A549 (cell line): ENCODE results near the gene LBHD2. TPM values are rescaled to one million over a fixed set of nuclear protein-coding genes. Genes with fewer than 3 reads are reported as not detected.
A peak's percentile ranks its signal among the peaks of the same experiment; 100 is the strongest.

Experiments used
- ATAC-seq, 2 experiments: fragments of 200-7000 bp in 1 of 2; fragments of >200 bp in 1 of 2; cut with Nextera tagmentation in 1 of 2; cut with Tn5 transposase in 1 of 2; 3 replicates each; pipeline versions ENCODE4 v1.8.0 to v1.9.1; 2018 to 2020; ENCODE audit warnings: mild to moderate bottlenecking in 1 of 2, moderate library complexity in 1 of 2
- CTCF ChIA-PET: fragments of 300-600 bp; sonication (Branson Sonifier 250); formaldehyde crosslinking; extraction: SDS; loops from one replicate; lab custom pipeline; 2021; ENCODE audit warnings: antibody characterized with exemption, inconsistent platforms; lab: Yijun Ruan, JAX
- POLR2A ChIA-PET: fragments of 350-600 bp; formaldehyde crosslinking; extraction: SDS; loops from one replicate; lab custom pipeline; 2021; ENCODE audit warnings: antibody characterized with exemption, inconsistent platforms; lab: Yijun Ruan, JAX
- DNase-seq, 2 experiments: peaks; one replicate each; pipeline versions ENCODE4 v3.0.0 to v3.0.0-alpha.2; 2011 to 2016; ENCODE audit warnings: low read depth in 1 of 2, low spot score in 1 of 2
- FAIRE-seq: peaks from 2 replicates; lab custom pipeline; 2011; peaks lifted over from hg19 to GRCh38; lab: Jason Lieb, UNC
- H3K27ac ChIP-seq, 2 experiments: fragments of >200 bp; sonication (Bioruptor Twin); formaldehyde crosslinking; 3 replicates each; pipeline ENCODE4 v1.5.1; 2016 to 2017
- H3K4me1 ChIP-seq: fragments of >200 bp; sonication (Bioruptor Twin); formaldehyde crosslinking; 3 replicates; pipeline ENCODE4 v1.6.1; 2016
- H3K4me2 ChIP-seq: fragments of >200 bp; sonication (Bioruptor Twin); formaldehyde crosslinking; 3 replicates; pipeline ENCODE4 v1.6.1; 2016
- H3K4me3 ChIP-seq: fragments of >200 bp; sonication (Bioruptor Twin); formaldehyde crosslinking; 3 replicates; pipeline ENCODE4 v1.5.1; 2016
- H3K9me3 ChIP-seq: fragments of >200 bp; sonication (Bioruptor Twin); formaldehyde crosslinking; 3 replicates; pipeline ENCODE4 v1.6.1; 2016
- CBX8 ChIP-seq: fragments of 200-600 bp; sonication (generic); IDR thresholded peaks from 2 replicates; pipeline ENCODE4 v1.6.1; 2016
- EHMT2 ChIP-seq: fragments of 200-600 bp; sonication (generic); IDR thresholded peaks from 2 replicates; pipeline ENCODE4 v1.6.1; 2016; ENCODE audit warnings: antibody characterized with exemption, low read depth, mild to moderate bottlenecking, moderate library complexity
- ESRRA ChIP-seq: fragments of 150-350 bp; IDR thresholded peaks from 2 replicates; pipeline ENCODE4 v1.6.1; 2014; ENCODE audit warnings: mild to moderate bottlenecking, low read length, borderline replicate concordance
- FOSB ChIP-seq: fragments of 250-450 bp; sonication (Bioruptor Pico); IDR thresholded peaks from 2 replicates; pipeline ENCODE4 v1.5.0; 2020; ENCODE audit warnings: mild to moderate bottlenecking, moderate library complexity
- HDAC2 ChIP-seq: fragments of 200-600 bp; sonication (generic); IDR thresholded peaks from 2 replicates; pipeline ENCODE4 v1.6.1; 2016
- HEYL ChIP-seq: fragments of 250-450 bp; sonication (Bioruptor Pico); IDR thresholded peaks from 2 replicates; pipeline ENCODE4 v1.8.0; 2021; ENCODE audit warnings: mild to moderate bottlenecking, moderate library complexity
- KDM5A ChIP-seq: fragments of 200-600 bp; sonication (generic); IDR thresholded peaks from 2 replicates; pipeline ENCODE4 v1.6.1; 2016; ENCODE audit warnings: antibody characterized with exemption, mild to moderate bottlenecking
- NFE2L2 ChIP-seq: fragments of 150-350 bp; conservative IDR thresholded peaks from 2 replicates; pipeline ENCODE4 v1.6.1; 2014; ENCODE audit warnings: low read length
- NPAS2 ChIP-seq: fragments of 250-450 bp; sonication (Bioruptor Pico); IDR thresholded peaks from 2 replicates; pipeline ENCODE4 v1.8.0; 2022; ENCODE audit warnings: mild to moderate bottlenecking, moderate library complexity, borderline replicate concordance
- POLR2A ChIP-seq: IDR thresholded peaks from 2 replicates; pipeline ENCODE4 v1.6.1; 2012; ENCODE audit warnings: mild to moderate bottlenecking, low read length
- RAD21 ChIP-seq, 2 experiments: fragments of >200 bp in 1 of 2; sonication (Bioruptor Twin) in 1 of 2; formaldehyde crosslinking in 1 of 2; IDR thresholded peaks in 1 of 2; conservative IDR thresholded peaks in 1 of 2; 2 replicates in 1 of 2; 3 replicates in 1 of 2; pipeline ENCODE4 v1.6.1; 2012 to 2018; ENCODE audit warnings: inconsistent platforms in 1 of 2
- REST ChIP-seq: fragments of 200-600 bp; sonication (generic); IDR thresholded peaks from 2 replicates; pipeline ENCODE4 v1.6.1; 2016; ENCODE audit warnings: antibody characterized with exemption, mild to moderate bottlenecking, moderate library complexity
- RFX5 ChIP-seq: fragments of 450-650 bp; IDR thresholded peaks from 2 replicates; pipeline ENCODE4 v1.7.1; 2014; ENCODE audit warnings: antibody characterized with exemption, mild to moderate bottlenecking, moderate library complexity
- SMC3 ChIP-seq: fragments of >200 bp; sonication (Bioruptor Twin); formaldehyde crosslinking; IDR thresholded peaks from 3 replicates; pipeline ENCODE4 v1.6.1; 2018; ENCODE audit warnings: inconsistent platforms
- SREBF2 ChIP-seq: fragments of 450-650 bp; IDR thresholded peaks from 2 replicates; pipeline ENCODE4 v1.6.1; 2014; ENCODE audit warnings: mild to moderate bottlenecking, moderate library complexity
- TFCP2L1 ChIP-seq: fragments of 250-450 bp; sonication (Bioruptor Pico); IDR thresholded peaks from 2 replicates; pipeline ENCODE4 v1.5.0; 2021; ENCODE audit warnings: mild to moderate bottlenecking
- ZFP36 ChIP-seq: fragments of 450-650 bp; IDR thresholded peaks from 2 replicates; pipeline ENCODE4 v1.6.1; 2014; ENCODE audit warnings: borderline replicate concordance; ENCODE audit not compliant: partially characterized antibody
- WGBS: methylation state at CpG from one replicate; pipeline ENCODE4 v1.1.6; 2017; ENCODE audit errors: missing lambda C conversion rate; 5-methylcytosine and 5-hydroxymethylcytosine counted together
- polyA plus RNA-seq, 4 experiments: library from polyadenylated mRNA; depleted of rRNA in 3 of 4; stranded (reverse); fragments of >200 nt; fragmentation: RNase III in 1 of 4; extraction: RNeasy Plus Mini Kit Qiagen cat#74134 plus additional on column Dnase treatment in 1 of 4; gene quantifications; 2 replicates in 3 of 4; 3 replicates in 1 of 4; pipeline ENCODE4 v1.2.3, GENCODE V29; 2011 to 2017
- TF ChIP-seq, protein P1 (sequence below): fragments of >200 bp; sonication (Bioruptor Twin); formaldehyde crosslinking; IDR thresholded peaks from 2 replicates; pipeline ENCODE4 v1.6.1; 2016
- TF ChIP-seq, protein P2 (sequence below): fragments of >200 bp; sonication (Bioruptor Twin); formaldehyde crosslinking; IDR thresholded peaks from 3 replicates; pipeline ENCODE4 v1.6.1; 2016
- TF ChIP-seq, protein P3 (sequence below): fragments of 150-350 bp; IDR thresholded peaks from 2 replicates; pipeline ENCODE4 v1.6.1; 2014; ENCODE audit warnings: low read depth, mild to moderate bottlenecking, low read length

LBHD2 gene
- polyA plus RNA-seq, 2 of the 4 experiments (the other 2 are of a cell fraction) = not detected

DNA sequence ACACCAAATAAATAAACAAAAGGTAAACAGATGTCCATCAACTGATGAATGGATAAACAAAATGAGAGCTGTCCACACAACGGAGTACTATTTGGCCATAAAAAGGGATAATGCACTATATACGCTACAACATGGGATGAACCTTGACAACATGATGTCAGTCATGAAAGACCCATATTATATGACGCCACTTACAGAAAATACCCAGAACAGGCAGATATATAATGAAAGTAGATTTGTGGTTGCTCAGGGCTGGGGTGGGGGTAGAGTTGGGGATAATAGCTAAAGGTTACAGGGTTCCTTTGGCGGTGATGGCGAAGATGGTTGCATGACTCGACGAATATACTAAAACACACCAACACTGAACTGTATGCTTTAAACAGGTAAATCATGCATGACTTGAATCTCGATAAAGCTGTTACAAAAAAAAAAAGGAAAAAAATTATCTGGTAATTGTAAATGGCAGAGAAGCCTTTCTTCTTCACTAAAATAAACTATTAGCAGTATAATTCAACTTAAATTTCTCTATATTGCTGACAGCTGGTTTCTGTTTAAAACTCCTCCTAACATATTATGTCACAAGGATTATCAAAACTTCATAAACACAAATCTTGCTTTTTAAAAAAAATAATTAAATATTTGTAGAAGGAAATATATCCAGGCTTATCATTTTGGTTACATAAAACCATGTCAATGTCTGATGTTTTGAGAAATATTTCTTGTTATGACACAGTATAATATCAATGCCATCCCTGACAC lies 40.6 kb upstream of the LBHD2 start:
- no peak for ATAC-seq
- H3K4me3 ChIP-seq = no peak overlapping the region
- TF ChIP-seq, protein P1, sequence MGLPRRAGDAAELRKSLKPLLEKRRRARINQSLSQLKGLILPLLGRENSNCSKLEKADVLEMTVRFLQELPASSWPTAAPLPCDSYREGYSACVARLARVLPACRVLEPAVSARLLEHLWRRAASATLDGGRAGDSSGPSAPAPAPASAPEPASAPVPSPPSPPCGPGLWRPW = no peak
- TF ChIP-seq ESRRA (no peak), HEYL (CRISPR knock-in tag) (no peak), HDAC2 (no peak), FOSB (CRISPR knock-in tag) (no peak), RFX5 (no peak), KDM5A (no peak), EHMT2 (no peak), ZFP36 (no peak), NPAS2 (CRISPR knock-in tag) (no peak), CBX8 (no peak), TFCP2L1 (CRISPR knock-in tag) (no peak), POLR2A (no peak), SREBF2 (no peak), SMC3 (no peak), NFE2L2 (no peak), RAD21 (conservative IDR thresholded peaks at IDR 0.05 in 1 of 2, IDR thresholded peaks at IDR 0.05 in 1 of 2) (no peak)
- TF ChIP-seq, protein P2, sequence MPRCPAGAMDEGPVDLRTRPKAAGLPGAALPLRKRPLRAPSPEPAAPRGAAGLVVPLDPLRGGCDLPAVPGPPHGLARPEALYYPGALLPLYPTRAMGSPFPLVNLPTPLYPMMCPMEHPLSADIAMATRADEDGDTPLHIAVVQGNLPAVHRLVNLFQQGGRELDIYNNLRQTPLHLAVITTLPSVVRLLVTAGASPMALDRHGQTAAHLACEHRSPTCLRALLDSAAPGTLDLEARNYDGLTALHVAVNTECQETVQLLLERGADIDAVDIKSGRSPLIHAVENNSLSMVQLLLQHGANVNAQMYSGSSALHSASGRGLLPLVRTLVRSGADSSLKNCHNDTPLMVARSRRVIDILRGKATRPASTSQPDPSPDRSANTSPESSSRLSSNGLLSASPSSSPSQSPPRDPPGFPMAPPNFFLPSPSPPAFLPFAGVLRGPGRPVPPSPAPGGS = no peak
- TF ChIP-seq, protein P3, sequence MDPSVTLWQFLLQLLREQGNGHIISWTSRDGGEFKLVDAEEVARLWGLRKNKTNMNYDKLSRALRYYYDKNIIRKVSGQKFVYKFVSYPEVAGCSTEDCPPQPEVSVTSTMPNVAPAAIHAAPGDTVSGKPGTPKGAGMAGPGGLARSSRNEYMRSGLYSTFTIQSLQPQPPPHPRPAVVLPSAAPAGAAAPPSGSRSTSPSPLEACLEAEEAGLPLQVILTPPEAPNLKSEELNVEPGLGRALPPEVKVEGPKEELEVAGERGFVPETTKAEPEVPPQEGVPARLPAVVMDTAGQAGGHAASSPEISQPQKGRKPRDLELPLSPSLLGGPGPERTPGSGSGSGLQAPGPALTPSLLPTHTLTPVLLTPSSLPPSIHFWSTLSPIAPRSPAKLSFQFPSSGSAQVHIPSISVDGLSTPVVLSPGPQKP = no peak
- H3K4me1 ChIP-seq = no peaks in the 10 kb centered on the region
- ChIA-PET POLR2A (no interaction called here), CTCF (interaction anchor here (0.7 to 1.8 kb wide), 4 partner anchors 11 to 62 kb away, joined by 3 to 9 read pairs (median 5); no protein-coding TSS in a partner anchor)
- no peak overlapping the region for H3K27ac ChIP-seq
- DNase-seq = no peak
- no peak for FAIRE-seq
- no peak overlapping the region for H3K4me2 ChIP-seq
- 96% methylated on average over 8 of the region's 8 CpGs for WGBS
- H3K9me3 ChIP-seq = peaks cover 4% of the 10 kb centered on the region; the same call in 2 of the 3 replicates

GRCh38 chr14:103045371-103045869 lies 38.6 kb upstream of the LBHD2 start:
- no peaks in the 10 kb centered on the region; the same call in 2 of the 3 replicates for H3K4me1 ChIP-seq
- H3K4me3 ChIP-seq = no peak overlapping the region
- TF ChIP-seq HDAC2 (no peak), REST (peak; percentile 14; the same call in 1 of the 2 replicates)
- POLR2A ChIA-PET = no interaction called here
- peaks cover 4% of the 10 kb centered on the region; the same call in 2 of the 3 replicates for H3K9me3 ChIP-seq
- CTCF ChIA-PET = interaction anchor here (1.5 to 2.1 kb wide), 2 partner anchors 27 to 29 kb away, joined by 3 to 5 read pairs; no protein-coding TSS in a partner anchor
- H3K27ac ChIP-seq = no peak overlapping the region
- ATAC-seq (no peak), FAIRE-seq (no peak), DNase-seq (no peak)
- WGBS = 88% methylated on average over 15 of the region's 15 CpGs
- H3K4me2 ChIP-seq = no peak overlapping the region
